Neutrophil (primary cell): ENCODE measurements around the gene POTEF.
"Not testable (repeated sequence)": the region's sequence is repeated elsewhere in the genome, so short reads cannot be mapped to it uniquely, and the experiment has no call there.

Source experiments
- H3K27ac ChIP-seq: fragments of 200-600 bp; sonication (generic); 2 replicates; pipeline ENCODE4 v1.5.1; 2016; ENCODE audit warnings: mild to moderate bottlenecking, moderate library complexity
- H3K27me3 ChIP-seq: fragments of 200-600 bp; sonication (generic); 2 replicates; pipeline ENCODE4 v1.6.0; 2016; ENCODE audit warnings: mild to moderate bottlenecking
- H3K36me3 ChIP-seq: fragments of 200-600 bp; sonication (generic); 2 replicates; pipeline ENCODE4 v1.5.1; 2017
- H3K4me1 ChIP-seq, 2 experiments: fragments of 200-600 bp in 1 of 2; sonication (generic) in 1 of 2; 1 replicate in 1 of 2; 2 replicates in 1 of 2; pipeline versions ENCODE4 v1.5.1 to v1.6.1; 2013 to 2016; ENCODE audit warnings: low read depth in 1 of 2, low read length in 1 of 2, mild to moderate bottlenecking in 1 of 2, moderate library complexity in 1 of 2; ENCODE audit not compliant: control insufficient read depth in 1 of 2, insufficient read depth in 1 of 2
- H3K4me3 ChIP-seq, 2 experiments: fragments of 200-600 bp in 1 of 2; sonication (generic) in 1 of 2; 1 replicate in 1 of 2; 2 replicates in 1 of 2; pipeline ENCODE4 v1.5.1; 2013 to 2016; ENCODE audit warnings: low read depth in 1 of 2, low read length in 1 of 2, mild to moderate bottlenecking in 1 of 2, moderate library complexity in 1 of 2
- H3K9me3 ChIP-seq: fragments of 200-600 bp; sonication (generic); 2 replicates; pipeline ENCODE4 v1.5.1; 2016
- CTCF ChIP-seq: fragments of 200-600 bp; sonication (generic); IDR thresholded peaks from 2 replicates; pipeline ENCODE4 v1.5.1; 2016; ENCODE audit warnings: antibody characterized with exemption

Gene POTEF

DNA sequence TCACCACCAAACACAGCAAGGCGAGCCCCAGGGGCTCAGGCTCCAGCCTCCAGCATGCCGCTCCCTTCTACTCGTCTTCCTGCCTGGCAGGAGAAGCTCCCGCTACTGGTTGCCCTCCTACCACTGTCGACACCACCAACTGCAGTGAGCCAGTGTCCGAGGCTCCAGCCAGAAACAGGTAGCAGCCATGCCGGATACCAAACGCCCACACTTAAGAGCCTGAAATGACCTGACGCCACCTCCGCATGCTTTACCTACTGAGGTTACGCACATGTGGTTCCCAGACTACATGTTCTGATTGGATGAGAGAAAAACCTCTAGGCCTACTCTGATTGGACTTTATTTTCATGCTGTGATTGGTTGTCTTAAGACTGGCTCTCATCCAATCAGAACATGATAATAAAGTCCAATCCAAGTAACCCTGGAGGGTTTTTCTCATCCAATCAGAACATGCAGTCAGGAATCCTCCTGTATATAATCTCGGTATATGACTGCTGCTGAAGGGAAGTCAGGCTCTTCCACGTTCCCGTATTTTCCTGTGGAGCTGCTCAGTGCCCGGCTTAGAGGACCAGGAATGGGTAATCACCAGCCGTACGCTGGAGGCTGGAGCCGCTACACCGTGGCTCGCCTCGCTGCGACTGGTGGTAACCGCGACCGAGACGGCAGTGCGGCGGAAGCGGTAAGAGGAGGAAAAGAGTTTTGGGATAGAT lies at the start of gene POTEF:
Gene POTEF (minus strand): TSS at position 103 of the 710 bp plus-strand sequence. CDS start 8,707 bp downstream, outside the sequence.
- H3K9me3 ChIP-seq, H3K36me3 ChIP-seq, H3K27ac ChIP-seq, H3K4me1 ChIP-seq, H3K27me3 ChIP-seq, H3K4me3 ChIP-seq: not testable (repeated sequence)

DNA sequence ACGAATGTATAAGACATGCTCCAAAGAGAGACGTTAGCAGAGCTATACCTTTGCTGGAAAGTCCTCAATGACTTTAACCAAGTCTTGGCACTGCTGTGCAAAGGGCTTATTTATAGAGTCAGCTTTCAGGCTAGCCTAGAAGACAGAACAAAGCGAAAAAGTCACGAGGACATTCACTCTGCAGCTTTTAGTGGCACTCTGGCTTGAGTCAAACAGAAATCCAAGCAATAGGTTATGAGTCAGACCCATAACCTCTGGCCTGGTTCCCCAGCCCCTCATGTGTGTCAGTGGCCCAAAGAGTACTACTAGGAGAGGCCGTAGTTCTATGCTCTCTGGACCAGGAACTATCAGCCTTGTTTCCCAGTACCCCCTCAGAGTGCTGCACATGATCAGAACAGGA lies 45.8 kb upstream of the POTEF start:
- H3K9me3 ChIP-seq, H3K4me3 ChIP-seq, H3K27me3 ChIP-seq: not testable (repeated sequence)
- peaks cover 11 to 20% of the 10 kb centered on the region in 2 experiments for H3K4me1 ChIP-seq
- H3K27ac ChIP-seq = peak overlapping the region; percentile 68
- peaks cover 30% of the 10 kb centered on the region for H3K36me3 ChIP-seq

- Histone ChIP-seq H3K27me3 (no peaks in the 10 kb centered on the region), H3K4me1 (peaks cover 0 to 2% of the 10 kb centered on the region in 2 experiments), H3K4me3 (no peak overlapping the region), H3K9me3 (no peaks in the 10 kb centered on the region), H3K27ac (no peak overlapping the region), H3K36me3 (peaks cover 63% of the 10 kb centered on the region)
- TF ChIP-seq CTCF = no peak
These were observed 40.9 kb upstream of the POTEF start for GRCh38 chr2:130169896-130170295.

DNA sequence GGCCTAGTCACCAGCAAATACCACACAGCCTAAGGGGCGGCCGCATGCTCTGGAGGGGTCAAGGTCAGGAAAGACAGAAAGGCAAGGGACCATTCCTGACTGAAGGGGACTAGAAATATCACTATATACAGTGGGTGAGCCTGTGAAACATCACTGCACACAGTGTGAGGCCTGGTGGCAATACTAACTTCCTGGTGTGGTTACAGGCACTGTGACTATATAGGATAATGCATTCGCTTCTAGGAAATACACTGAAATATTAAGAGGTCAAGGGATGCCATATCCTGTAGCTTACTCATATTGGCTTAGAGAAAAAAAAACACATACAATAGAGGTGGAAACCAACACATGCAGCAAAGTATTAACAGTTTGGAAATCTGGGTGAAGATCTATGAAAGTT lies 40.1 kb upstream of the POTEF start:
- H3K4me3 ChIP-seq, H3K9me3 ChIP-seq, H3K27me3 ChIP-seq, H3K4me1 ChIP-seq, H3K27ac ChIP-seq: not testable (repeated sequence)
- peaks cover 65% of the 10 kb centered on the region for H3K36me3 ChIP-seq

DNA sequence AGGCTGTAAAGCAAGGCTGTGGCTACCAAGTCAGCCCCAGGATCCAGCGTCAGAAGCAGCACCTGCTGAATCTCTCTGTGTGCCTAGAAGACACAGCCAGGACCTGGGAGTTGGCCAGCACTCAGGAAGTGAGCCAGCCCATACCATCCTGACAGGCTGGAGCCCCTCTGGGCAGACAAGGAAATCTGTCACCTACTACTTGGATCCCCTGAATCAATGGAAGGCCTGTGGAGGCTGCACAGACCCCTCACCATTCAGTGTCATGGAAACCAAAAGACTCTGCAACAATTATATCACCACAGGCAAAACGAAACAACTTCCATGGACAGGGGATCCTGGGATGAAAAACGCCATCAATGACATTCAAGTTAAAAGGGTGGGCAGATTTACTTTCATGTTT lies 37.6 kb upstream of the POTEF start:
- H3K27ac ChIP-seq, H3K4me1 ChIP-seq, H3K27me3 ChIP-seq, H3K9me3 ChIP-seq, H3K4me3 ChIP-seq: not testable (repeated sequence)
- peaks cover 70% of the 10 kb centered on the region for H3K36me3 ChIP-seq

DNA sequence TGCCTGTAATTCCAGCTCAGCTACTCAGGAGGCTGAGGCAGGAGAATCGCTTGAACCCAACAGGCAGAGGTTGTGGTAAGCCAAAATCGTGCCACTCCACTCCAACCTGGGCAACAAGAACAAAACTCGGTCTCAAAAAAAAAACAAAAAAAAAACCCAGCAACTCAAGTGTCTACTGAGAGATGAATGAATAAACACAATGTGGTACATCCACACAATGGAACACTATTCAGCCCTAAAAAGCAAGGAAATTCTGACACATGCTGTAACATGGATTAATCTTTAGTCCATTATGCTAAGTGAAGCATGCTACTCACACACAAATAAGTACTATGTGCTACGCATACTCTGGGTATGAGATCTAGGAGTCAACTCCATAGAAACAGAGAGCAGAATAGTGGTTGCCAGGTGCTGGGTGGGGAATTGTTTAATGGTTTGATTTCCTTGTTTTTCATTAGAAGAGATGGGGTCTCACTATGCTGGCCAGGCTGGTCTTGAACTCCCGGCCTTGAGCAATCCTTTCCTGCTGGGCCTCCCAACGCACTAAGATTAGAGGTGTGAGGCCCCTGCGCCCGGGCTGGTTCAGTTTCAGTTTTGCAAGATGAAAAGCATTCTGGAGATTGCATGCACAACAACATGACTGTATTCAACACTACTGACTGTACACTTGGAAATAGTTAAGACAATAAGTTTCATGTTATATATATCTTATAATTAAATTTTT lies 36.4 kb upstream of the POTEF start:
- H3K27ac ChIP-seq = no peak overlapping the region
- no peaks in the 10 kb centered on the region for H3K4me1 ChIP-seq
- H3K9me3 ChIP-seq = no peaks in the 10 kb centered on the region
- no peak for TF ChIP-seq CTCF
- H3K4me3 ChIP-seq = no peak overlapping the region
- peaks cover 65% of the 10 kb centered on the region for H3K36me3 ChIP-seq
- no peaks in the 10 kb centered on the region for H3K27me3 ChIP-seq

DNA sequence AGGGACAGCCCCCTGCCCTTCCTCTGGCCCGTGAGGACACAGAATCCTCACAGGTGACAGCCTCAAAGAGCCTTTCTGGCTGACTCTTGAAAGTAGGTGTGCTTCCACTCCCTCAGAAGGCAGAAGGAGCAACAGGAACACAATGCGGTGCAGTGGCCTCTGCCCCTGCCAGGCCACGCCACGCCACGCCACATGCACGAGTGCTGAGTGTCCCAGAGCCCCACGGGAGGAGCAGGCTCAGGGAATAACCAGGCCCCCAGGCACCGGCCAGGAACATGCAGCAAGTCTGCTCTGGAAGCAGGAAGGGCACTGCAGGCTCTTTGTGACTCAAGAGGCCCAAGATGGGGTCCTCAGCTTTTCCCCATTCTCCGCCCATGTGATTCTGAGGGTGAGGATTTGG lies 33.9 kb upstream of the POTEF start:
- no peak overlapping the region for H3K27ac ChIP-seq
- no peaks in the 10 kb centered on the region for H3K9me3 ChIP-seq
- H3K4me1 ChIP-seq = no peaks in the 10 kb centered on the region
- H3K27me3 ChIP-seq = no peaks in the 10 kb centered on the region
- no peak for TF ChIP-seq CTCF
- H3K4me3 ChIP-seq = no peak overlapping the region
- H3K36me3 ChIP-seq = peaks cover 76% of the 10 kb centered on the region

- H3K4me3 ChIP-seq, H3K27ac ChIP-seq, H3K4me1 ChIP-seq, H3K9me3 ChIP-seq, H3K27me3 ChIP-seq: not testable (repeated sequence)
- H3K36me3 ChIP-seq = peaks cover 72% of the 10 kb centered on the region
These were observed 33.5 kb upstream of the POTEF start for GRCh38 chr2:130162486-130162885.

DNA sequence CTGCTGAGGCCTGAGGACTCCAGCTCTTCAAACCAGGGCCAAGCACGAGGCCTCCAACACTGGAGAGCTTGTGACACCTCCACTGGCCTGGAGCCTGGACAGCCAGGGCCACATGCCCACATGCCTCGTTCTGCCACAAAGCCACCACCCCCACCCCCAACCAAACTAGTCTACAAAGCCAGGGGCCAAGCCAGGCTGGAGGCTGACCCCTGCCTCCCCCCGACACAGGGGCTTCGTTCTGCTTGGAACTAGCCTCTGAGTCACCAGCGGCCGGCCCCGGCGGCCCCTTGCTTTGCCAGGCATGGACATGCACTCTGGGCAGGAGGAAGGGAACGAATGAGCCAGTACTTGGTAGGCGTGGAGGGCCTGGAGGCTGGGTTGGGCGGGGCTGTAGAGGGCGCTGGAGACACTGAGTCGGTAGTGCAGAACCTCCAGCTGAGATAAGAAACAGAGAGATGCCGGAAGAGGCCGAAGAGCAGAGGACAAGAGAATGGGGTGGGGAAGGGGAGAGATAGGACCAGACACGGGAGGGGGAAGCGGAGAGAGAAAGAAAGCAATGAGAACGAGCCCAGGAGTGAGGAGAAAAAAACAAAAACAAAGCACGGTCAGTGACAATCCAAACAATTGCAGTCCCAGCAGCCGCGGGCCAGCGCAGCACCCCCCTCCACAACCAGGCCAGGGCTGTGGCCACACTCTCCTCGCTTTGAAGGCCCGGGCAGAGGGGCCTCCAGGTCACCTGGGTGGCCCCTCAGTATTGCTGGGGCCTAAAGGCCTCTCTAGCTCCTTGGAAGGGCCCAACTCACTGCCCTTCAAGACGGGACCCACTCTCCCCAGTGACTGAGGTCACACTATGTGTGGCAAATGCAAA lies 32.0 kb upstream of the POTEF start:
- peaks cover 60% of the 10 kb centered on the region for H3K36me3 ChIP-seq
- not testable (repeated sequence) for H3K27me3 ChIP-seq, H3K9me3 ChIP-seq, H3K27ac ChIP-seq, H3K4me1 ChIP-seq, H3K4me3 ChIP-seq
